HG03066 (cell line): ENCODE data around the gene WDR70.
"Not testable (repeated sequence)": the region's sequence is repeated elsewhere in the genome, so short reads cannot be mapped to it uniquely, and the experiment has no call there.

Experiments used
- ATAC-seq: cut with Tn5 transposase; IDR thresholded peaks from one replicate; pipeline ENCODE4 v1.9.1; 2021; ENCODE audit warnings: low read depth; ENCODE audit not compliant: unreplicated experiment

The WDR70 gene

DNA sequence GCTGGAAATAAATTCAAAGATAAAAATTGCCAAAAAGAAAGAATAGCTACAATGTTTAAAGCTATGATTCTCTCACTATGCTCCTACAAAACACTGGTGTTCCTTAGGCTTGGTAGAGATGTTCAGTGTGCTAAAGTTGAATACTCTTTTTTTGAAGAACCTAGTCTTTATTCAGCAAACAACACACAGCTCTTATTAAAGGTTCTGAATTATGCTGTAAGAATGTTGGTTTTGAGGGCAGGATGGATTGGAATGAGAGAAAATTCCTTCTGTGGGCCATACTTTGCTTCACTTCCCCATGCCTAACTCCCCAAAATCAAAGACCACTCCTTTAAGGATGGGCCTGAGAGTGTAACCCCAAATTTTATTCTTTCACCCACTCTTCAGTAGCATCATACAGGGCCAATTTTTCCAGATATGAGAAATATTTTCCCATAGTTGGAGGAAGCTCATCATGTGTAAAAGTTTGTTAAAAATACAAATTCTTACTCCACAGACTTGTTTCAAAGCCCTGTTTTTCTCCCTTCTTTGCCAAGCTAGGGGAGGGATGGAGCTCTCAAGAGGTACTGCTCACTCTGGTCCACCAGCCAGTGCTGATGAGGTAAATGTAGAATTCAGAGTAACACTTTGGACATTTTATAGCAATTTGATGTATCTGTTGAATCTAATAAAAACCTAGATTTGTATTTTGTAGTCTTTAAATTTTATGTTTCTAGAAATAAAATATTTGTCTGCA lies 361.4 kb downstream of the WDR70 start:
- no peak for ATAC-seq

DNA sequence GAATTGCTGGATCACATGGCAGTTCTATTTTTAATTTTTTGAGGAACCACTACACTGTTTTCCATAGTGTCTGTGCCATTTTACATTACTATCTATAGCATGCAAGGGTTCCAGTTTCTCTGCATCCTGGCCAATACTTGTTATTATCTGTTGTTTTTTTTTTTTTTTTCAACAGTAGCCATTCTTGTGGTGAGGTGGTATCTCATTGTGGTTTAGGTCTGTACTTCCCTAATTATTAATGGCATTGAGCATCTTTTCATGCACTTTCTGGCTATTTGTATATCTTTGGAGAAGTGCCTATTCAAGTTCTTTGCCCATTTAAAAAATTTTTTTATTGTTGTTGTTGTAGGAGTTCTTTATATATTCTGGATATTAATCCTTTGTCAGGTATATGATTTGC lies 363.0 kb downstream of the WDR70 start:
- no peak for ATAC-seq

DNA sequence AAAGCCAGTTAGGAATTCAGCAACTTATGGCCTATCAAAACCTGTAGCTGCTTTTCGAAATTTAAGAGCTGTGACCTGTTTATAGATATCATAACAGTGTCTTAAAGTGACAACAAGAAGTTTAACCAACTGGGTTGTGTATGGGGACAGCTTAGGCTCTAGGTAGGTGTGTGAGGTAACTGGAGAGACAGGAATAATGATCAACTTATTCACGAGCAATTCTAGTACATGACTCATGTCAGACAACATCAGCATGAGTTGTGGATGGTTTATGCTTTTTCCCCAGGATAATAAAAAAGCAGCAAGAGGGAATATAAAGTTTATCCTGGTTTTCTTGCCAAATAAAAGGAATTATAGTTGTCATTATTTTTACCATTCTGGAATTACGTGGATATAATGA lies 372.1 kb downstream of the WDR70 start:
- ATAC-seq: no peak

DNA sequence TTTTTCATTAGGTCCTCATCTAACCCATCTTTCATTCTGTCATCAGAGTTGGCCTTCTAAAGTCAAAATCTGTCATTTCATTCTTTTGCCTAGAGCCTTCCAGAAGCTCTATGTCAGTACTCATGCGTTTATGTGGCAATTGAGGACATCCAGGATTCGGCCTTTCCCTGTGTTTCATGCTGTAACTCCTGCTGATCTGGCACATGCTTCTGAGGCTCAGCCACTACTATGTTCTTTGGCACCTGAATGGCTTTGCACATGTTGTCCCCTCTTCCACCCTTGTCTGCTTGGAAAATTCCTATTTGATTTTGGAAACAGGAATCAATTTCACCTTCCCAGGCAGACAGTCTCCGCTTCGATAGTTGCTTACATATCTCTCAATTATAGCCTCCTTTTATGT lies 375.9 kb downstream of the WDR70 start:
- ATAC-seq: no peak

DNA sequence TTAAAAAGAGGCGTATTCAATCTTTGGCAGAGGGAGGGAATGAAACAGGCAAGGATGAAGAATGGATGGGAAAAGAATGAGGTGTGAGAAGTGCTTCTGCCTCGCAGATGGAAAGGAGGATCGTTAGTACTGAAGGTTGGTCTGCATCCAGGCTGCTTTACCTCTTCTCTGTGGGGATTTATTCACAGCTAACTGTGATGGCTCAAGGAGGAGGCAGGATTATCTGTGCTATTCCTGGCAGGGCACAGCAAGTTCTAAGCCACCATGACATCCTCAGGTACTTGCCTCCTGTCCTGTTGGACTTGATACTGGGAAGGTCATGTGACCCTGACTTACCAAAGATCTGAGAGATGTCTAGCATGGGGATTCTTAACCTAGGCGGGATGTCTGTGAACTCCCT lies 376.5 kb downstream of the WDR70 start:
- ATAC-seq: no peak

DNA sequence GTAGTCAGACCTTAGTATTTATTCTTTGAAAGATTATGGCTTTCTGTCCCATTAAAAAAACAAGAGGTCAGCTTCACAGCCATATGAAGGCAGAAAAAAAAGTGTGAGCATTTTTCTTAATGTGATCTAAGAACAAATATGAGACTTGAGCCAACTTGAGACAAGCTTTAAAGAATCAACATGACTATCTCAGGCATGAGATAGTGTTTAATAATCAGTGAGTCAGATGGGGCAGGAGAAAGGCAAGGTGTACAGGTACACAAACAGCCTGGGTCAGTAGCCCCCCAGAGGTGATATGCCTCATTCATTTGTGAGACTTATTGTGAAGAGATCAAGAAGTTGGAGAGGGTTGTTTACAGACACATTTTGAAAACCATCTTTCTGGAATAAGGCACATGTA lies 377.1 kb downstream of the WDR70 start:
- ATAC-seq: no peak

DNA sequence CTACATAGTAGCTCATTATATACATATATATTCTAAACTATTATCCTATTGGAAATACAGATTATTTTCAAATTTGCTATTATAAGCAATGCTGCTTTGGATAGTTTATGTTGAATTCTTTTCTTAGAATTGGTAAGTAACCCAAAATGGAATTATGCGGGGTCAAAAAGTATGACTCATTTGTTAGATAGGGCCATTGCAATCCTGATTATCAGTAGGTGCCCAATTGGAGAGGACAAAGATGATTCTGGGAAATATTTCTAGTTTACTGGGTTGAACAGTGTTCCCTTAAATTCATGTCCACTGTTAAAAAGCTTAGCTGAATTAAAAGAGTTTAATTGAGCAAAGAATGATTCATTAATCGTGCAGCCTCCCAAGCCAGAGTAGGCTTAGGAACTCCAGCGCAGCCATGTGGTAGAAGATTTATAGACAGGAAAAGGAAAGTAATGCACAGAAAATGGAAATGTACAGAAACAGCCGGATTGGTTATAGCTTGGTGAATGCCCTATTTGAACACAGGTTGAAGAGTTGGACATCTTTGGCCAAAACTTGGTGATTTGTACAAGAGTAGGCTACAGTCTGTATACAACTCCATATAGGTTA lies 379.0 kb downstream of the WDR70 start:
- ATAC-seq: no peak

DNA sequence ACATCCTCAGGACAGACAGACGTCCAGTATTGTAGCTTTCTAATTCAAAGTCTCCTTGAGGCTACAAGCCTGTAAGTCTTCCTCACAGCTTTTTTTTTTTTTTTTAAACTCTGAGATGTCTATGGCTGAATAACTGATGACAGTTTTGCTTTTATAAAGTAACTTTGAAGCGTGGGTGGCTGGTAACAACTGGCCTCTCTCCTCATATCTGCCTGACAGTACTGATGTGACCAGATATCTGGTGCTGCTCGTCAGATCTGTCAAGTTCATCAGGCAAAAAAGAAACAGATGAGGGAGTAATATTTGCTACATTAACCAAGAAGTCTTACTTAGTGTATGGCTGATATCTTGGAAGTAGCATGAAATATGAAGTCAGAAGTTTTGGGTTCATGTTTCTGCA lies 388.1 kb downstream of the WDR70 start:
- no peak for ATAC-seq

DNA sequence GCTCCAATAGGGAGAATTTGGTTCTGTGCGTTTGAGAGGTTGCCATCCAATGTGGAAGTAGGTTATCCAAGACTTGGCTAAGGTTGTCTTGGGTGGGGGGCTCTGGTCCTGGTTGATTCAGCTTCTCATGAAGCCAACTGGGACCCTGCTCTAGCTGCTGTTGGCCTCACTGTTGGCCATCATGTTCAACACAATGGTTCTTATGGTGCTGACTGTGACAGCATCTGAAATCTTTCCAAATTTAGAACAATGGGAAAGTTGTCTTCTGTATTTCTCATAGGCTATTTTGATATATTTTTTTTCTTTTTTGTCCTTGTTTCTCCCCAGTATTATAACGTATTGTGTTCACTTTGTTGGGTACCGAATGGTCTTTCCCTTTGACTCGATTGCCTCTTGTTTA lies 388.8 kb downstream of the WDR70 start:
- no peak for ATAC-seq

DNA sequence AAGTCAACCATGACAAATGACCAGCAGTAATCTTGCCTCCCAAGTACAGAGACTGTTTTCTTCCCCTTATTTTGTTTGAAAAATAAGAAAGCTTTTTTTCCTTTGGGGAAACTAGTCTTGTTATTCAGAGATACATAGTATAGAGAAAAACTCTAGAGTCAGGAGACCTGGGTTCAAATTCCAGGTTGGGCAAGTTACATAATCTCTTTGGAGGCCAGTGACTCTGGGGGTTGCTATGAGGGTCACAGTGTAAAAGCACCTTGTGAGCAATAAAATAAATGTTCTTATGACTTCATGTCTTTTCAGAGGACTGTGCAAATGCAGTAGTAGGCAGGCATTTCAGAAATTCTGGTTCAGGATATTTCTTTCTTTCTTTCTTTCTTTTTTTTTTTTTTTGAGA lies 389.3 kb downstream of the WDR70 start:
- no peak for ATAC-seq

DNA sequence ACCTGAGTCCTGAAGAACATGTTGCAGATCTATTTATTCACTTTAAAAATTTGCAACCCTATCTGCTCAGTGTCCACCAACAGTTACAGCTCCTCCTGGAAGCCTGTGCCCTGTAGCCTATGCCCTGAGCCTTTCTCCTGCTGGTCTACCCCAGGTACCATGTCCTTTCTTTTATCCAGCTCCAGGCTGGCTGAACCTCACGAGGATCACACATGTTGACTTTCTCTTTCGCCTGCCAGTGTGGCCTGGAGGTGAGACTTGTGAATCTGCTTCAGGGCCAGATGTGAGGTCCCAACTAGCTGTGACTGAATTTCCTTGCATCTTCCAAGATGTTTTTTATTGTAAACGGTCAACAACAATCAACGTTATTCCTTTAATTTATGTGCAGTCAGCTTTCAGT lies 390.0 kb downstream of the WDR70 start:
- no peak for ATAC-seq

DNA sequence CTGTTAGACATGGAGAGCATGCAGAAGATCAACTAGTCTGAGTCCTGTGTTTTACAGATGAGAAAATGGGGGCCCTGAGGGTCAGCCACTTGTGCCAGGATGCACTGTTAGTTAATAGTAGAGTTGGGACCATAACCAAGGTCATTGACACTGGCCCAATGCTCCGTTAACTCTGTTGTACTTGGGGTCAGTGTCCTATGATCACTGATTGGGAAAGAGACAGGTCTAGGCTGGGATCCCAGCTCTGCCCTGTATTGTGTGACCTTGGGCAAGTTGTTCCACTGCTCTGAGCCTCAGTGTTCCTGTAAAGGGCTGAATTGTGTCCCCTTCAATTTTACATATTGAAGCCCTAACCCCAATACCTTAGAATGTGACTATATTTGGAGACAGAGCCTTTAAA lies 390.7 kb downstream of the WDR70 start:
- ATAC-seq: no peak

DNA sequence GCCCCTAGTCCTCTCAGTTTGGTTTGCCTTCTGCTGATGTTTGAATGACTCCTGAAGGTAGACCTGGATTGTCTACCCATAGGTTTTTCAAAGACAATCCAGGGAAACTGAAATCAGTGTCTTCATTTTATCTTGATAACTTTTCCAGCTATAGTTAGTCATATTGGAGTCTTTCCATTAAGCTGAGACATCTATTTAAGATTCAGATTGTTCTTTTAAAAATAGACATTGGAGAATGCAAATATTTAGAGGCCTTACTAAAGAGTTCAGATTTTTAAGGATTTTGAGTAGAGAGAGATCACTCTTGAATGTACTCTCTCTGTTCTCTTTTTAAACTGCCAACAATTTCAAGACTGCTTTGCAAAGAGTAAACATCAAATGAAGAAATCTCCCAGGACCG lies 391.7 kb downstream of the WDR70 start:
- ATAC-seq: no peak

DNA sequence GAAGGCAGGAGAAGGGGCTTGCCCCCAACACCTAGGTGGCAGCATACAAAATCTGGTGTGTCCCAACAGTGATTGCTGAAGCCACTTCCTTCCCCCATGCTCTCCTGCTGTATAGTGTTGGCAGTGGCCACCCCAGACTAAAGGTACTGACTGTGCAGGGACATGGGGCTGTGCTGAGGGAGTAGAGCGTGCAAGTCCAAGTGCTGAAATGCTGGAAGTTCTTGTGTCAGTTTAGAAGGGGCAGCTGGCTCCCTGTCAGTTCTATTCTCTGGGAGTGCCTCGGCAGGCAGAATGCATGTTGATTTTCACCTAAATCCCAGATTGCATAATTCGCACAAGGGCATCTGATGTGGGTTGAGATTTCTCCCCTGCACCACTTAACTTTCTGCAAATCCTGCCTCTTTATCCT lies 392.1 kb downstream of the WDR70 start:
- ATAC-seq: no peak

DNA sequence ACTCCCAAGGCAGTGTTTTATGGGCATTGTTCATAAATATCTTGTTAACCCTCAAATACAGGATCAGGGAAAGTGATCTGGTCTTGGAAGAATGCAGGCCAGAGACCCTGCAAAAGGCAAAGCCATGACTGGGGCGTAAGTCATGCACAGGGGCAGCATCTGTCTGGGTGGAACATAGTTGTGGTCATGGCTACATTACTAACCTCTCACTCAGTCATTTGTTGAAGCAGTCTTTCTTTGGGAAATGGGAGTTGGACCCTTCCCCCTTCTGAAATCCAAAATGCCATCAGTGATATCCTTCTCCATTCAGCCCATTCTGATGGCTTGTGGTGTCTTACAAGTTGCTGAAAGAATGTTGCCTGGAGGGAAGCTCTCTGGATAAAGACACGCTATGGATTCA lies 392.6 kb downstream of the WDR70 start:
- ATAC-seq: no peak

DNA sequence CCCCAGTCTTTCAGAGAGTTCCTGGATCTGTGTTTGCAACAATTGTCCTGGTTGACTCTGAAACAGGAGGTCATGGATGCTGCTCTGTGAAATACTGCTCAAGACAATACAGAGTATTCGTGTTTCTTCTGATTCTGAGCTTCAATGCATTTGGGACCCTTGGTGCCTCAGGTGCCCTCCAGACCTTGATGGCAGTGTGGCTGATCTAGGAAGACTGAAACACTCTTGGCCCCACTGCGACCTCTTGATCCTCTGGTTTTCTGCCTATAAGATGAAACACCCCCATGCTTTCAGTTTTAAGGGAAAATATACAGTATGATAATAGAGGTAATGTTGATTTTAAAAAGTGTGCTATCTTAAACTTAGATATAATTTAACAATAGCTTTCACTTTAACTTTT lies 393.1 kb downstream of the WDR70 start:
- ATAC-seq: no peak

DNA sequence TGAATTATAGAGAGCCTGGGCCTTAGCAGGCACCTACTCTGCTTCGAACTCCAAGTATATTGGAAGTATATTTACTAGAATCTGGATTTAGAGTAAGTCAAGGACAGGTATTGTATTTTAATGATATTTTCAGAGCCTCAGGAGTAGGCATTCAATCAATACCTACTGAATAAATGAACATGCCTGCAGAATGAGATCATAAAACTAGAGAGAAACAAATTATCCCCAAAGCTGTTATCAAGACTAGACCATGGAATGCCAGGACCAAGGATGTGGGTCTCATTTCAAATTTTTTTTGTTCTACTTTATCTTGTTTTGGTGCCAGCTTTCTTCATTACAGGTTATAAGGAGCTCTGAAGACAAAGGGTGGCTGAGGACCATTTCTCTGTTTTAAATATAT lies 394.7 kb downstream of the WDR70 start:
- no peak for ATAC-seq

DNA sequence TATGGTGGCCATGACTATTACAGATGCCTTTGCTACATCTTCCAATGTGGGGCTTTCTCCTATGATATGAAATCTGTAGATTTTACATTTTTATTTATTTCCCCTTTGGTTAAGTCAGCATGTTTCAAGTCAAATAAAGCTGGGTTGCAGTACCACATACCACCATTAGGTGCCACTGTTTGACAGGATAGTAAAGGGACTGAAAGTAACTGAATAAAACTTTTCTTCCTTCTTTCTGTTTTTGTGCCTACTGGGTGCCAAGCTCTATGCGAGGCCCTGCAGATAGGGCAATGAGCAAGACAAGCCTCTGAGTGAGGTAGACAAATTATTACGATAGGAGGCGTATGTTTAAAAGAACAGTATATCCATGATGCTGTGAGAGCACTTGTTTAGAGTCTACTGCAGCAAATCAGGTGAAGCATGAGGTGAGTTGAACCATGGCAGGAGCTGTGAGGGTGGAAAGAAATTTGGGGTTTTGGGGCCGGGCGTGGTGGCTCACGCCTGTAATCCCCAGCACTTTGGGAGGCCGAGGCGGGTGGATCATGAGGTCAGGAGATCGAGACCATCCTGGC lies 395.9 kb downstream of the WDR70 start:
- ATAC-seq: no peak

DNA sequence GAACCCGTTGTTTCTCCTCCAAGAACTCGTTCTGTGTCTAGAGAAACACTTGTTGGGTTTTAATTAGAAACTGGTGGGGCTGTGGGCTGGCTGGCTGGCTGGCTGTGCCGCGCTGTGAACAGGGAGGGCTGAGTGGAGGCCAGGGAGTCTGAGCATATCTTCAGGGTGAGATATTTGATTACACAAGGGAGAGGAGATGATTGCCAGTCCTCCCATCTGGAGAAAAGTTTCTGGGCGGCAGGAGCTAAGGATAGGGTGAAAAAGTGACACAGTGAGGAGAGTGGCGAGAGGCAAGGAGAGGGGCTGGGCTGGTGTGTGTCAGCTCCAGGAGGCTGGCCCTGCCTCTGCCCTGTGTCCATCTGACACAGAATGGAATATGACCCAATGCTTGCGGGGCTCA lies 397.7 kb downstream of the WDR70 start:
- no peak for ATAC-seq

DNA sequence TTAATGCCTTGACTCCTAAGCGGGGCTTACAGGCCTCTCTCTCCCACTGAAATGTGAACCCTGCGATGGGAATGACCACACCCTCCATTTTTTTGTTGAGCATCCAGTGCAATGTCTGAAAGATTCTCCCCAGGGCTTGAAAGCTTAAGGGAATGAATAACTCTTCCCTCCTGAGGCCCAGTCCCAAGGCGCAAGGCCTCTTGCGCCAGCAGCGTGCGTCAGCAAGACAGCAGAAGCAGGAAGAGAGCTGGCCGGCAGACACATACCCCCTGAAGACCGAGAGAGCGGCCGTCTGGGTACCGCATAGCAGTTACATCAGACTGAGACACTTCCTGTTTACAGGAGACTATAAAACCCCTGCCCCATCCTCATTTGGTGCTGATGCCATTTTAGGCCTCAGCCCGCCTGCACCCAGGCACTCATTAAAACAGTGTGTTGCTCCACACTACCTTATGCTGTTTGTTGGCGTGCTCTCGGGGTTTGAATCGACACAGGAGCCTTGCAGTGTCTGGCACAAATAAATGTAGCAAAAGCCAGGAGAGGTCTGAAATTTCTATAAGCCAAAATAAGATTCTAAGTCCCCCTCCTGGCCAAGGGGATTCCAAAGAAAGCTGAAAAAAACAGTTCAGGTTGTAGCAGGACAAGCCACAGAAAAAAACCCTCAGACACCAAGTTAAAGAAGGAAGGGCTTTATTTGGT lies 398.5 kb downstream of the WDR70 start:
- ATAC-seq: no peak

DNA sequence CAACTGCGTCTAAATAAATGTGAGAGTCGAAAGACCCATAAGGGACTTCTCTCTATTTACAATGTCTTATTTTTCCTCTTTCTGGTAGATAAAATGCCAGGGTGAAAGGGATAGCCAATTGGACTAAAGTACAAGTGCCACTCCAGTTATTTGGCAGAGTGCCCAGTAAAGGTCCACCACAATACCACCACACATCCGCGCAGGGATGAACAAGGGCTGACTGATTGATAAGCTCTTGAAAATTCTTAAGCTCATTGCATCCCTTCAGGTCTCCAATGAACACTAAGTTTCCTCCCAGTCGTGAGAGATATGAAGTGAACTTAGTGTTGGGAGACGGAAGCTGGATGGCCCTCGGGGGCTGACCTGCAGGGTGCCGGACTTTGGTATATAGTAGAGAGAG lies 402.3 kb downstream of the WDR70 start:
- not testable (repeated sequence) for ATAC-seq

DNA sequence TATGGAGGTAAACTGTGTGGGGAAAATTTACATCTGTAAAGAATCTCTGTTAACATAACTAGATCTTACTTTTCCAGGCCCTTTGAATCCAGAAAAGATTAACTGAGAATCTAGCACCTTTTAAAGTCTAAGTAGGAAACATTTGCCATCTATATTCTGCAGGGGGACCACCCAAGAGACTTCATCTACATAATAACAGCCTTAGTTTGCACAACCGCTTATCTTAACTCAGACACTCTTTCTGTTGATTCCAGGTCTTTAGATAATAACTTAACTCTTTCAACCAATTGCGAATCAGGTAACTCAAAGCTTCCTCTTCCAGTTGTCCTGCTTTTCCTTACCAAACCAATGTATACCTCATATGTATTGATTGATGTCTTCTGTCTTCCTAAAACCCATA lies 407.3 kb downstream of the WDR70 start:
- ATAC-seq: no peak
